BE2C (cell line): ENCODE measurements around the gene CEL.
"Not testable (repeated sequence)": the region's sequence is repeated elsewhere in the genome, so short reads cannot be mapped to it uniquely, and the experiment has no call there.

Experiments
- DNase-seq: peaks from one replicate; pipeline ENCODE4 v3.0.0-alpha.2; 2020
- H3K27me3 ChIP-seq: fragments of 250-450 bp; sonication (Bioruptor Pico); 2 replicates; pipeline ENCODE4 v1.5.1; 2020; ENCODE audit warnings: mild to moderate bottlenecking
- H3K36me3 ChIP-seq: fragments of 250-450 bp; sonication (Bioruptor Pico); 2 replicates; pipeline ENCODE4 v1.5.1; 2020; ENCODE audit warnings: mild to moderate bottlenecking
- H3K4me1 ChIP-seq: fragments of 250-450 bp; sonication (Bioruptor Pico); 2 replicates; pipeline ENCODE4 v1.5.1; 2020
- H3K4me3 ChIP-seq: 2 replicates; pipeline ENCODE4 v1.5.1; 2011; ENCODE audit warnings: low read depth, low read length
- H3K9me3 ChIP-seq: fragments of 250-450 bp; sonication (Bioruptor Pico); 2 replicates; pipeline ENCODE4 v1.5.1; 2020
- TF ChIP-seq, protein P1 (sequence below): IDR thresholded peaks from 2 replicates; pipeline ENCODE4 v1.5.1; 2012; ENCODE audit warnings: mild to moderate bottlenecking, low read depth, low read length

Gene CEL

DNA sequence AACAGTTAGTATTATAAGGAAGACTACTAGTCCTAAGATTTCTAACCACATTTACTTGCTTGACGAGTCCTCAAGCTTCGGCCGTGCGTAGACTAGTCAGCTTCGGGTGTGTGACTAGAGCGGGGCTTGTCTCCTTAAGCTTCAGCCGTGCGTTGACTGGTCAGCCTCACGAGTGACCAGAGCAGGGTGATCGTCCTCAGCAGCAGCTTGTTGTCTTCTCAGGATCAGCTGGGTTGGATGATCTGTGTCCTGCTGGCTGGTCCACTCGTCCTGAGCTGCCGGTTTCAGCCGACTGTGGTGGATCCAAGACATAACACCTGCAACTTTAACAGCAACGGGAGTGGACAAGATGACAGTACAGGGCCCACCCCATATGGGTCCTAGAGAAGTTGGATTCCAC is 16.7 kb downstream of the CEL start:
- no peaks in the 10 kb centered on the region for H3K9me3 ChIP-seq
- TF ChIP-seq, protein P1, sequence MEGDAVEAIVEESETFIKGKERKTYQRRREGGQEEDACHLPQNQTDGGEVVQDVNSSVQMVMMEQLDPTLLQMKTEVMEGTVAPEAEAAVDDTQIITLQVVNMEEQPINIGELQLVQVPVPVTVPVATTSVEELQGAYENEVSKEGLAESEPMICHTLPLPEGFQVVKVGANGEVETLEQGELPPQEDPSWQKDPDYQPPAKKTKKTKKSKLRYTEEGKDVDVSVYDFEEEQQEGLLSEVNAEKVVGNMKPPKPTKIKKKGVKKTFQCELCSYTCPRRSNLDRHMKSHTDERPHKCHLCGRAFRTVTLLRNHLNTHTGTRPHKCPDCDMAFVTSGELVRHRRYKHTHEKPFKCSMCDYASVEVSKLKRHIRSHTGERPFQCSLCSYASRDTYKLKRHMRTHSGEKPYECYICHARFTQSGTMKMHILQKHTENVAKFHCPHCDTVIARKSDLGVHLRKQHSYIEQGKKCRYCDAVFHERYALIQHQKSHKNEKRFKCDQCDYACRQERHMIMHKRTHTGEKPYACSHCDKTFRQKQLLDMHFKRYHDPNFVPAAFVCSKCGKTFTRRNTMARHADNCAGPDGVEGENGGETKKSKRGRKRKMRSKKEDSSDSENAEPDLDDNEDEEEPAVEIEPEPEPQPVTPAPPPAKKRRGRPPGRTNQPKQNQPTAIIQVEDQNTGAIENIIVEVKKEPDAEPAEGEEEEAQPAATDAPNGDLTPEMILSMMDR, result no peak
- no peaks in the 10 kb centered on the region for H3K36me3 ChIP-seq
- no peak for DNase-seq
- no peaks in the 10 kb centered on the region for H3K27me3 ChIP-seq
- H3K4me3 ChIP-seq, result no peak overlapping the region
- no peaks in the 10 kb centered on the region for H3K4me1 ChIP-seq

- Histone ChIP-seq H3K4me1 (no peaks in the 10 kb centered on the region), H3K4me3 (no peak overlapping the region), H3K36me3 (no peaks in the 10 kb centered on the region), H3K27me3 (no peaks in the 10 kb centered on the region), H3K9me3 (no peaks in the 10 kb centered on the region)
- no peak for DNase-seq
- TF ChIP-seq, protein P1, result no peak
These were observed 18.4 kb downstream of the CEL start for GRCh38 chr9:133080161-133080560.

DNA sequence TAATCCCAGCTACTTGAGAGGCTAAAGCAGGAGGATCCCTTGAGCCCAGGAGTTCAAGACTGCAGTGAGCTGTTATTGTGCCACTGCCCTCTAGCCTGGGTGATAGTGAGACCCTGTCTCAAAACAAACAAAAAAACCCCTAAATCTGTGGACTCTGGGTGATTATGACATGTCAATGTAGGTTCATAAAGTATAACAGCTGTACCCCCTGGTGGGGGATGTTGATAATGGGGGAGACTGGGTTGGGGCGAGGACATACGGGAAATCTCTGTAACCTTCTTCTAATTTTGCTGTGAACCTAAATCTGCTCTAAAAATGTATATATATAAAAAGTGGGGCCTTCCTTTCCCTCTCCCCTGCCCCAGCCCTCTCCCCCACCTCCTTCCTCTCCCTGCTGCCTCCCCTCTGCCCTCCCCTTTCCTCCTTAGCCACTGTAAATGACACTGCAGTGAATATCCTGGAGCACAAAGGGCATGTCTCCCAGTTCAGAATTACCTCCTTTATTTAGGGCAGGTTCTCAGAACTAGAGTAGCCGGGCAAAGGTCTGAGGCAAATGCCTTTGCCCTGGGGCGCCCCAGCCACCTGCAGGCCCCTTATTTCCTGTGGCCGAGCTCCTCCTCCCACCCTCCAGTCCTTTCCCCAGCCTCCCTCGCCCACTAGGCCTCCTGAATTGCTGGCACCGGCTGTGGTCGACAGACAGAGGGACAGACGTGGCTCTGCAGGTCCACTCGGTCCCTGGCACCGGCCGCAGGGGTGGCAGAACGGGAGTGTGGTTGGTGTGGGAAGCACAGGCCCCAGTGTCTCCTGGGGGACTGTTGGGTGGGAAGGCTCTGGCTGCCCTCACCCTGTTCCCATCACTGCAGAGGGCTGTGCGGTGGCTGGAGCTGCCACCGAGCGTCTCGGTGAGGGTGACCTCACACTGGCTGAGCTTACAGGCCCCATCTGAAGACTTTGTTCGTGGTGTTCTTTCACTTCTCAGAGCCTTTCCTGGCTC is 19.3 kb downstream of the CEL start:
- H3K4me3 ChIP-seq, H3K36me3 ChIP-seq, DNase-seq, H3K4me1 ChIP-seq, H3K27me3 ChIP-seq, H3K9me3 ChIP-seq: not testable (repeated sequence)

DNA sequence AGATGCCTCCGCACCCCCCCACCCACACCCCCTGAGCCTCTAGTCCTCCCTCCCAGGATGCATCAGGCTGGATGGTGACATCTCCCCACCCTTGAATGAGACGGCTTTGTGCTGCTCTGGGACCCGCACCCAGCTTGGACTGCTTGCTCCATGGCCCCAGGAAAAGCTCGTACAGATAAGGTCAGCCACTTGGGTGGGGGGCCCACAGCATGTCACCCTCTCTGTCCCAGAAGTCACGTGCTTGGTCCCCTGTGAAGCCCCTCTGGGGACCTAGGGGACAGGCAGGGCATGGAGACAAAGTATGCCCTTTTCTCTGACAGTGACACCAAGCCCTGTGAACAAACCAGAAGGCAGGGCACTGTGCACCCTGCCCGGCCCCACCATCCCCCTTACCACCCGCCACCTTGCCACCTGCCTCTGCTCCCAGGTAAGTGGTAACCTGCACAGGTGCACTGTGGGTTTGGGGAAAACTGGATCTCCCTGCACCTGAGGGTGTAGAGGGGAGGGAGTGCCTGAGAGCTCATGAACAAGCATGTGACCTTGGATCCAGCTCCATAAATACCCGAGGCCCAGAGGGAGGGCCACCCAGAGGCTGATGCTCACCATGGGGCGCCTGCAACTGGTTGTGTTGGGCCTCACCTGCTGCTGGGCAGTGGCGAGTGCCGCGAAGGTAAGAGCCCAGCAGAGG is 20.3 kb downstream of the CEL start:
- DNase-seq, H3K27me3 ChIP-seq, H3K4me3 ChIP-seq, H3K4me1 ChIP-seq, H3K9me3 ChIP-seq, H3K36me3 ChIP-seq: not testable (repeated sequence)

GRCh38 chr9:133083688-133084087 is 21.9 kb downstream of the CEL start:
- H3K27me3 ChIP-seq, H3K4me1 ChIP-seq, H3K4me3 ChIP-seq, H3K9me3 ChIP-seq, H3K36me3 ChIP-seq, DNase-seq: not testable (repeated sequence)

DNA sequence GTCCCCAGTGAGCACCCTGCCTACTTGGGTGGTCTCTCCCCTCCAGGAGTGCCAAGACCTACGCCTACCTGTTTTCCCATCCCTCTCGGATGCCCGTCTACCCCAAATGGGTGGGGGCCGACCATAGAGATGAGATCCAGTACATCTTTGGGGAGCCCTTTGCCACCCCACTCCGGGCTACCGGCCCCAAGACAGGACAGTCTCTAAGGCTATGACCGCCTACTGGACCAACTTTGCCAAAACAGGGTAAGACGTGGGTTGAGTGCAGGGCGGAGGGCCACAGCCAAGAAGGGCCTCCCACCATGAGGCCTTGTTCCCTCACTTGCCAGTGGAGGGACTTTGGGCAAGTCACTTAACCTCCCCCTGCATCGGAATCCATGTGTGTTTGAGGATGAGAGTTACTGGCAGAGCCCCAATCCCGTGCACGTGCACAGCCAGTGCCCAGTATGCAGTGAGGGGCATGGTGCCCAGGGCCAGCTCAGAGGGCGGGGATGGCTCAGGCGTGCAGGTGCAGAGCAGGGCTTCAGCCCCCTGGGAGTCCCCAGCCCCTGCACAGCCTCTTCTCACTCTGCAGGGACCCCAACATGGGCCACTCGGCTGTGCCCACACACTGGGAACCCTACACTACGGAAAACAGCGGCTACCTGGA is 24.6 kb downstream of the CEL start:
- not testable (repeated sequence) for H3K36me3 ChIP-seq, DNase-seq, H3K4me1 ChIP-seq, H3K9me3 ChIP-seq, H3K27me3 ChIP-seq, H3K4me3 ChIP-seq

- TF ChIP-seq, protein P1, result no peak
- Histone ChIP-seq H3K27me3 (no peaks in the 10 kb centered on the region), H3K36me3 (no peaks in the 10 kb centered on the region), H3K4me3 (no peak overlapping the region), H3K4me1 (peaks cover 9% of the 10 kb centered on the region), H3K9me3 (no peaks in the 10 kb centered on the region)
- no peak for DNase-seq
These were observed 25.1 kb downstream of the CEL start for GRCh38 chr9:133086894-133087293.
